T47D (cell line): ENCODE measurements around the gene PLCXD1.
"Not testable (repeated sequence)": the region's sequence is repeated elsewhere in the genome, so short reads cannot be mapped to it uniquely, and the experiment has no call there.

Experiments used
- DNase-seq, 2 experiments: peaks; one replicate each; pipeline versions ENCODE4 v3.0.0 to v3.0.0-alpha.2; 2011 to 2012; ENCODE audit warnings: low read depth in 1 of 2, low spot score in 1 of 2
- JUND ChIP-seq: IDR thresholded peaks from 2 replicates; pipeline ENCODE4 v1.6.1; 2012; ENCODE audit warnings: low read depth
- in situ Hi-C: cut with HindIII; loops from 2 replicates; pipeline ENCODE4 v1.10.0; 2016; ENCODE audit warnings: low sequenced_read_pairs, low pct_unique_long_range_greater_than_20kb

The PLCXD1 gene

DNA sequence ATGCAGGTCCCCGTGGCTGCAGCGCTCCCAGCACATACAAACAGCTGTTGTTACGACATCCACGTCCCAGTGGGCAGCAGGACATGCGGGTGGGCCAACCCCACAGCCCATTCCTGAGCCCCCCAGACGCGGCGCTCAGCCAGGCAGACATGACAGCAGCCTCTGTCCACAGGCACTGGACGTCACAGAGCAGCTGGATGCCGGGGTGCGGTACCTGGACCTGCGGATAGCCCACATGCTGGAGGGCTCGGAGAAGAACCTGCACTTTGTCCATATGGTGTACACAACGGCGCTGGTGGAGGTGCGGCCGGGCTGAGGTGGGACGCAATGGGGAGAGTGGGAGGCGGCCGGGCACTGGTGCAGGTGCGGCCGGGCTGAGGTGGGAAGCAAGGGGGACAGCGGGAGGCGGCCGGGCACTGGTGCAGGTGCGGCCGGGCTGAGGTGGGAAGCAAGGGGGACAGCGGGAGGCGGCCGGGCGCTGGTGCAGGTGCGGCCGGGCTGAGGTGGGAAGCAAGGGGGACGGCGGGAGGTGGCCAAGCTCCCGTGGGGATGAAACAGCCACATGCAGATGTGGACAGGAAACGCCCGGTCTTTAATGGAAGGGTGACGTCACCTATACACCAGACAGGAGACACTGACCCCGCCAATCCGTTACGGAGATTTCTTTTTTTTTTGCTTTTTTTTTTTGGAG is 9.4 kb downstream of the PLCXD1 start:
- no peak for DNase-seq
- TF ChIP-seq JUND = no peak
- in situ Hi-C loops = no loop called here

DNA sequence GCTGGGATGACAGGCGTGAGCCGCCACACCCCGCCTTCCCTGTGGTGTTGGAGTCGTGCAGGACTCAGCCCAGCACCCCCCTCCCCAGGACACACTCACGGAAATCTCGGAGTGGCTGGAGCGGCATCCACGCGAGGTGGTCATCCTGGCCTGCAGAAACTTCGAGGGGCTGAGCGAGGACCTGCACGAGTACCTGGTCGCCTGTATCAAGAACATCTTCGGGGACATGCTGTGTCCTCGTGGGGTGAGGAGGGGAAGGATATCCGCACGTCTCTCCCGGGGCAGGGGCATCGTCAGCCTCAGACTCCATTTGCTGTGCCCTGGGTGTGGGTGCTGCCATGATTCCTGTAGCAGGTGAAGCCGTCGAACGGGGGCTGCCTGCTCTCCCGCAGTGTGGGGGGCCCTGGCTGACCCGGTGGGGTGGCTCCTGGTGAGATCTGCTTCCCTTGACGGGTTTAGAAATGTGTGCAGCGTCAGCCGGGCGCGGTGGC is 10.3 kb downstream of the PLCXD1 start:
- in situ Hi-C loops = no loop called here
- no peak for DNase-seq
- TF ChIP-seq JUND = no peak

DNA sequence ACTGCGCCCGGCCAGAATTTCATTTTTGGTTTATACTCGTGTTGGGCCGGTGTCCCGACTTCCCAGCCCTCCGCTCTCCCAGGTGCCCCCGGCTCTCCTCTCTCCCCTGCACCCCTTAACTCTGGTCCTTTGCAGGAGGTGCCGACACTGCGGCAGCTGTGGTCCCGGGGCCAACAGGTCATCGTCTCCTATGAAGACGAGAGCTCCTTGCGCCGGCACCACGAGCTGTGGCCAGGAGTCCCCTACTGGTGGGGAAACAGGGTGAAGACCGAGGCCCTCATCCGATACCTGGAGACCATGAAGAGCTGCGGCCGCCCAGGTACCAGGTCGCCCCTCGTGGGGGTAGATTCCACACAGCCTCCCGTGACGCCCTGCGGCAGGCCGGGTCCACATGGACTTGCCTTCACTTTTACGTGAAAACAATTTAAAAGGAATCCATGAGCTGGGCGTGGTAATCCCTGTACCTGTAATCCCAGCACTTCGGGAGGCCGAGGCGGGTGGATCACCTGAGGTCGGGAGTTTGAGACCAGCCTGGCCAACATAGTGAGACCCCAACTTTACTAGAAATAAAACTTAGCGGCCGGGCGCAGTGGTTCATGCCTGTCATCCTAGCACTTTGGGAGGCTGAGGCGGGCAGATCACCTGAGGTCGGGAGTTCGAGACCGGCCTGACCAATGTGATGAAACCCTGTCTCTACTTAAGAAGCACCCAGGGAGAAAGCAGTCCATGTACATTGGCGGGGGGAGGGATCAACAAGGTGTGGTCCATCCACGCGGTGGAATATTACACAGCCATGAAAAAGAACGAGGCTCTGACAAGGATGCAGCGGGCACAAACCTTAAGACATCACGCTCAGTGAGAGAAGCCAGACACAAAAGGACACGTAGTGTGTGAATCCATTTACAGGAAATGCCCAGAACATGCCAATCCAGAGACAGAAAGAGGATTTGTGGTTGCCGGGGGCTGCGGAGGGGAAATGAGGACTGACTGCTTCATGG is 12.0 kb downstream of the PLCXD1 start:
- DNase-seq = no peak
- no peak for TF ChIP-seq JUND
- in situ Hi-C loops = no loop called here

DNA sequence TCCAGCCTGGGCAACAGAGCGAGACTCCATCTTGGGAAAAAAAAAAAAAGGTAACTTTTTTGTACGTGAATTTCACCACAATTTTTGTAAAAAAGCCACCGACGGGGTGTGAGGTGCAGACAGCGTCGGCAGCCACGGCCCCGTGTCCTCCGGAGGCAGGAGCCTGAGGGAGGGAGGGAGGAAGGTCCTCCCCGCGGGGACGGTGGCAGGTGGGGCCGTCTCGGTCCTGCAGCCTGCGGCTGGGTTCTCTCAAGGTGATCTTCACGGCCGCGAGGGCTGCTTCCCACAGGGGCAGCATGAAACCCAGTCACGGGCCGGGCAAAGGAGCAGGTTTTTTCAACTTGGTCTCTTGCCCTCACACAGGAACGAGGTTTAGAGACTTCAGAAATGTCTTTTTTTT is 14.0 kb downstream of the PLCXD1 start:
- TF ChIP-seq JUND = no peak
- in situ Hi-C loops = no loop called here
- no peak for DNase-seq

DNA sequence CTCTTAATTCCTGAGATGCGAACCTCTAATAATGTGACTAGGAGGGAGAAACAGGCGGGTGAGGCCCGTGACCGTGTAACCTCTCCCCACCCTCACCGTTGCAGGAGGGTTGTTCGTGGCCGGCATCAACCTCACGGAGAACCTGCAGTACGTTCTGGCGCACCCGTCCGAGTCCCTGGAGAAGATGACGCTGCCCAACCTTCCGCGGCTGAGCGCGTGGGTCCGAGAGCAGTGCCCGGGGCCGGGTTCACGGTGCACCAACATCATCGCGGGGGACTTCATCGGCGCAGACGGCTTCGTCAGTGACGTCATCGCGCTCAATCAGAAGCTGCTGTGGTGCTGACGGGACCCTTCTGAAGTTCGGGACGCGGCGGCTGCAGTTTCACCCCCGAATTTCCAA is 17.8 kb downstream of the PLCXD1 start:
- in situ Hi-C loops = no loop called here
- TF ChIP-seq JUND = no peak
- DNase-seq = no peak

DNA sequence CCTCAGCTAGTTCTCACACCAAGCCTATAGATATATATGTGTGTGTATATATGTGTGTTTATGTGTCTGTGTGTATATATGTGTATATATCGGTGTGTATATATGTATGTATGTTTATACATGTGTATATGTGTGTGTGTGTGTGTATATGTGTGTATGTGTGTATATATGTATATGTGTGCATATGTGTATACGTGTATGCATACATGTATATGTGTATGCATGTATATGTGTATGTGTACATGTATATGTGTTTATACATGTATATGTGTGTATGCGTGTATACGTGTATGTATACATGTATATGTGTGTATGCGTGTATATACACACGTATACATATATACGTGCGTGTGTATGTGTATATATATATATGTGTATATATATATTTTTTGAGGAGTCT is 19.2 kb downstream of the PLCXD1 start:
- TF ChIP-seq JUND = no peak
- DNase-seq = no peak
- in situ Hi-C loops = no loop called here

DNA sequence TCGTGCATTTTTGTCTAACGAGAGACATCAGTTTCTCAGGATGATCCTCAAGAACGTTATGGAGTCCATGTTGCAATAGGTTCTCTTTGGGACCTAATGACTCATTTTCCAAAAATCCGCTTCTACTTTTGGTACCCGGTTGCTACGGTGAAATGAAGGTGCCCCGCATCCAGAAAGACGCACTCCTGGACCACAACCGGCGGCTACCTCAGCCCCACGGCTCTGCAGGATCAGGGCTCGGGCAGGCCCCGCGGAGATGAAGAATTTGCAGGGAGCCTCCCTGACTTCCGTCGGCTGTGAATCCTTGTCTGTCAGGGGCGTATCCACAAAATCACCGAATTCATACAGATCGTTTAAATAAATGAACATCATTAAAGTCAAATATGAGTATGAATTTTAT is 21.8 kb downstream of the PLCXD1 start:
- in situ Hi-C loops = no loop called here
- no peak for TF ChIP-seq JUND
- no peak for DNase-seq

DNA sequence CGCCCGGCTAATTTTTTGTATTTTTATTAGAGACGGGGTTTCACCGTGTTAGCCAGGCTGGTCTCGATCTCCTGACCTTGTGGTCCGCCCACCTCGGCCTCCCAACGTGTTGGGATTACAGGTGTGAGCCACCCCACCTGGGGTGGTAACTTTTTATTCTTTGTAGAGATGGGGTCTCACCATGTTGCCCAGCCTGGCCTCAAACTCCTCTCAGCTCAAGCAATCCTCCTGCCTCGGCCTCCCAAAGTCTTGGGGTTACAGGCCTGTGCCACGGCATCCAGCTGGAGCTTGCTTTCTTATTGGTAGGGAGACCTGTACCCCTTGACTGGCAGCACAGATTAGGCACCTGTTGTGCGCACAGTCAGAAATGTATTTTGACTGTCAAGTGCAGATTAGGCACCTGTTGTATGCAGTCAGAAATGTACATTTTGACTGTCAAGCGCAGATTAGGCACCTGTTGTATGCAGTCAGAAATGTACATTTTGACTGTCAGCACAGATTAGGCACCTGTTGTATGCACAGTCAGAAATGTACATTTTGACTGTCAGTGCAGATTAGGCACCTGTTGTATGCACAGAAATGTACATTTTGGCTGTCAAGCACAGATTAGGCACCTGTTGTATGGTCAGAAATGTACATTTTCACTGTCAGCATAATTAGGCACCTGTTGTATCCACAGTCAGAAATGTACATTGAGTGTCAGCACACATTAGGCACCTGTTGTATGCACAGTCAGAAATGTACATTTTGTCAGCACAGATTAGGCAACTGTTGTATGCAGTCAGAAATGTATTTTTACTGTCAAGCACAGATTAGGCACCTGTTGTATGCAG is 24.8 kb downstream of the PLCXD1 start:
- DNase-seq, in situ Hi-C loops: not testable (repeated sequence)

DNA sequence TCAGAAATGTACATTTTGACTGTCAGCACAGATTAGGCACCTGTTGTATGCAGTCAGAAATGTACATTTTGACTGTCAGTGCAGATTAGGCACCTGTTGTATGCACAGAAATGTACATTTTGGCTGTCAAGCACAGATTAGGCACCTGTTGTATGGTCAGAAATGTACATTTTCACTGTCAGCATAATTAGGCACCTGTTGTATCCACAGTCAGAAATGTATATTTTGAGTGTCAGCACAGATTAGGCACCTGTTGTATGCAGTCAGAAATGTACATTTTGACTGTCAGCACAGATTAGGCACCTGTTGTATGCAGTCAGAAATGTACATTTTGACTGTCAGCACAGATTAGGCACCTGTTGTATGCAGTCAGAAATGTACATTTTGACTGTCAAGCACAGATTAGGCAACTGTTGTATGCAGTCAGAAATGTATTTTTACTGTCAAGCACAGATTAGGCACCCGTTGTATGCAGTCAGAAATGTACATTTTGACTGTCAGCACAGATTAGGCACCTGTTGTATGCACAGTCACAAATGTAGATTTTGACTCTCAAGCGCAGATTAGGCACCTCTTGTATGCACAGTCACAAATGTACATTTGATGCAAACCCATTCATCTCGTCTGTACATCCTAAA is 25.6 kb downstream of the PLCXD1 start:
- DNase-seq, in situ Hi-C loops: not testable (repeated sequence)

DNA sequence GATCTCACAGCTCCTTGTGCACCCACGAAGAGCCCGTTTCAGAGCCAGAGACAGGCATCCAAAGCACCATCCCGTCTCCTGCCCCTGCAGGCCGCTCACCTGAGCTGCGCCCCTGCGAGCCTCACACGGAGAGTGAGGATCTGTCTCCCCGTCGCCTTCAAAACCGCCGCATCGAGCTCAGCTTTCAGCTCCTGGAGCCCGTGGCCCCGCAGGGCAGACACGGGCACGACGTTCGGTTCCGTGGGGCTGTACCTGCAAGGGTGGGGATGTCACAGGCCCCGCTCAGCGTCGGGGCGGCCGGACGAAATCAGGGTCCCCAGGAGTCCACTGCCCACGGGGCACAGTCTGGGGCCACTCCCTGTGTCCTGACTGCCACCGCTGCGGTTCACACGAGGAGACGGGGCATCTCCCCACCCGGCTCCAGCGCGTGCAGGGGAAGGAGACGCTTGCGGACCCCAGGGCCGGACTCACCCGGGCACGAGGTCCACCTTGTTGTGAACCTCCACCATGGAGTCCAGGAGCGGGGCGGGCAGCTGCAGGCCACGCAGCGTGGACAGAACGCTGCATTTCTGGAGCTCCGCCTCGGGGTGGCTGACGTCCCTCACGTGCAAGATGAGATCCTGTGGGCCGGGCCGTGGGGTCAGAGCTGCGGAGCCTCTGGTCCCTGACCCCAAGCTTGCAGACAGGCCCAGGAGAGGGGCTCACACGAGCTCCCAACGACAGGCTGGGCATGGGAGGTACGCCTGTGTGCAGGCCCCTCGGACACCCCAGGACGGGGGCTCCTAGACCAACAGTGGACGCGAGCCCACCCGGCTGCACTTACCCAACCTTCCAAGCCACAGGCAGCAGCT is 26.3 kb downstream of the PLCXD1 start:
- in situ Hi-C loops = no loop called here
- no peak for TF ChIP-seq JUND

DNA sequence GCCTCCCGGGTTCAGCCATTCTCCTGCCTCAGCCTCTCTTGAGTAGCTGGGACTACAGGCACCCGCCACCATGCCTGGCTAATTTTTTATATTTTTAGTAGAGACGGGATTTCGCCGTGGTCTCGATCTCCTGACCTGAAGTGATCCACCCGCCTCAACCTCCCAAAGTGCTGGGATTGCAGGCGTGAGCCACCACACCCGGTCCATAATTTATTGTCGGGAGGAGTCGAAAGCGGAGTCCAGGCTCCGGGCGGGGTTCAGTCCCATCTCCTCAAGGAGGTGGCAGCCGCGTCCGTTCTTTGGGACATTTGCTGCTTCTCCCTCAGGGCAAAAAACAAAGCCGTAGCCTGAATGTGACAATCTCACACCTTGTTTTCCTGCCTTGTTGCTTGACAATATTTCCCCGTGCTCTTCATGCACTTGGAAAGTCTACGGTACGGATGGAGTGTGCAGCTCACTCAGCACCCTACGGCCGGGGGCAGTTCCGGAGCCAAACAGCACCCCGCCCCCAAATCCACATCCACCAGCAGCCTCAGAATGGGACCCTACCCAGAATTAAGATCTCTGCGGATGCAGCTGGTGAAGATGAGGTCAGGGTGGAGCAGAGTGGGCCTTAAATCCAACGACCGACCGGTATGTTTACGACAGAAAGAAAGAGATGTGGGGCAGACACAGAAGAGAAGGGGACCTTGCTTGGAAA is 27.8 kb downstream of the PLCXD1 start:
- no peak for TF ChIP-seq JUND
- in situ Hi-C loops = no loop called here
- no peak for DNase-seq

More for the DNA sequence above, 26.3 kb downstream of the PLCXD1 start:
- DNase-seq = no peak
